ENCODE measurements around the gene LIMS1.
"Not testable (repeated sequence)": the region's sequence is repeated elsewhere in the genome, so short reads cannot be mapped to it uniquely, and the experiment has no call there.

Gene LIMS1

GRCh38 chr2:108547606-108548005 lies 13.3 kb downstream of the LIMS1 start:
- DNase-seq, result no peak
- in situ Hi-C loops (cut with MboI; ENCODE audit: low pct_unique_long_range_greater_than_20kb, low sequenced_read_pairs), result no loop called here

DNA sequence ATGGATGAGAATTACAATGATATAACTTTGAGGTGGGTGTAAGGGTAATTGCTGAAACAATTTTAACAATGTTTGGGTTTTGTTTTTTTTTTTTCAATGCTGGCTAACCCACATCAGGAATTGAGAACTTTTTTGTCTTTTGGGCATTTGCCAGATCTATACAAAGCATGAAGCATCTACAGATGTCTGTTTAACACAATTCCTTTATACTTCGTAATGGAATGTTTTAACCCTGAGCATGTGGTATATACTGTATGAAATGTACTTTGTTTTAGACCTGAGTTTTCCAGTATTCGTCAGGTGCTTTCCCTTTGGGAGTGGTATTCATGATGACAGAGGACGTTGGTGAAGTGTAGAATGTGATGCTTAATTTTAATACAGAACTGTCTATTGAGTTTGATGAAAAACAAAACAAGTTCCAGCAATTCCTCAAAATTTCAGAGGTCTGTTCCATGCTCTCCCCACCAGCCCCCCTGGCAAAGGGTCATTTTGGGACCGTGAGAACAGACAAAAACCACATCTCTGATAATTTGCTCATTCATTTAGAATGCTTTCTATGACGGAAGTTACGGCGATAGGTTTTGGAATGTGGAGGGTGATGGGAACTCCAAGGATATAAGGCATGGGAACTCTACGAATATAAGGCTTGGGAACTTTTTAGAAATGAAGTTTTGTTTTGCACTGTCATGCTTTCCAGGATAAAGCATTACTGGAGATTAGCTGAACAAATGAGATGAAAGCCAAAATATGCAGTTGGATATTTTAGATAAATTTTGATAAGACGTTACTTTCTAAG lies 14.1 kb downstream of the LIMS1 start:
- no peak for DNase-seq
- in situ Hi-C loops (cut with MboI; ENCODE audit: low pct_unique_long_range_greater_than_20kb, low sequenced_read_pairs), result no loop called here

DNA sequence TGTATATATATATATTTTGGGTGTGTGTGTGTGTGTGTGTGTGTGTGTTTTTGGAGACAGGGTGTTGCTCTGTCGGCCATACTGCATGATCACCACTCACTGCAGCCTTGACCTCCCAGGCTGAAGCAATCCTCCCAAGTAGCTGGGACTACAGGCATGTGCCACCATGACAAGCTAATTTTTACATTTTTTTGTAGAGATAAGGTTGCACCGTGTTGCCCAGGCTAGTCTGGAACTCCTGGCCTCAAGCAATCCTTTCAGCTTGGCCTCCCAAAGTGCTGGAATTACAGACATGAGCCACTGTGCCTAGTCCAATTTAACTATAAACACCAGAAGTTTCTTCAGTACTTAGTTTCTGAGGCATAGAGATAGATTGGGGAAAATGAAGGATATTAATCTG lies 18.3 kb downstream of the LIMS1 start:
- no peak for DNase-seq
- in situ Hi-C loops (cut with MboI; ENCODE audit: low pct_unique_long_range_greater_than_20kb, low sequenced_read_pairs), result no loop called here

DNA sequence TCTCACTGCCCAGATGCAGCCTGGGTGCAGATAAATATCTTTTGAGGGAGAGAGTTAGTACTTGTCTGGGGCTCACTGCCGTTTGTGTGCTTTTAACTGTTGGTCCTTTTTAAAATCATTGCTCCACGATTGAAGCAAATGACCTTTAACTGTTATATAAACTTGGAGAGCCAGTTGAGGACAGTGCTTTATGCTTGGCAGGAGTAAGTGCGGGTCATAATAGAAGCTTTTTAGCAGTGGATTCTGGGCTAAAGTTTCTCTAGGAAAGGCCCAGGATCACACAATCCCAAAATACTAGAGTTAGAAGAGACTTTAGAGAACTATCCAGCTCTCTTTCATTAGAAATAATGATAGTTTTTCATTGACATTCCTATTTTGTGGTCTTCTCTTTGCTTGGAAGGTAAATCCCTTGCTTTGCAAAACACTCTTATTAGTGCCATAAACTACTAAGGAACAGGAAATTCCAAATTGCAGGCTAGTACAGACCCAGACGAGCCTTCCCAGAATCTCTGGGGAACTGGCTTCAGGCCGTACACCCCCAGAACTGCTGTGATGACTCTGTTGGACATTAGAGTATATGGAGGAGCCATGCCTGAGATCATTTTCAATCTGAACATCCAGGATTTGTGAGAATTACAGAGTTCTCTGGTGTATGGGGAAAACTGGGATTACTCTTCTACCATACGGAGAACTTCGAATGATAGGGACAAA lies 19.1 kb downstream of the LIMS1 start:
- in situ Hi-C loops (cut with MboI; ENCODE audit: low pct_unique_long_range_greater_than_20kb, low sequenced_read_pairs), result no loop called here
- no peak for DNase-seq

DNA sequence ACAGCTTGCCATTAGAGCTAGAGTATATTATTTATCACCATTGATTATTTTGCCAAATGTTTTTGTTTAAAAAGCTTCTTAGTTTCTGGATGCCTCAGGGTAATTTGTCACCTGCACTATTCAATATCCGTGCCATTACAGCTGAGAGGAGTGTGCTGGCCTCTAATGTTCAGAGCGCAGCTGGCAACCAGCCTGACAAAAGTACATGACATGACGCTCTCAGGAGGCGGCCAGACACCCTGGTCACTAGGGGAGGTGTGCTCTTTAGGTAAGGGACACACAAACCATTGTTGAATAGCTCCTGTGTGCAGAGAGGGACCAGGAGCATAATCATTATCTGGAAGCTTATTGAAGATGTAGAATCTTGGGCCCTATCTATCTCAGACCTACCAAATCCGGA lies 20.3 kb downstream of the LIMS1 start:
- in situ Hi-C loops (cut with MboI; ENCODE audit: low pct_unique_long_range_greater_than_20kb, low sequenced_read_pairs), result no loop called here
- no peak for DNase-seq

DNA sequence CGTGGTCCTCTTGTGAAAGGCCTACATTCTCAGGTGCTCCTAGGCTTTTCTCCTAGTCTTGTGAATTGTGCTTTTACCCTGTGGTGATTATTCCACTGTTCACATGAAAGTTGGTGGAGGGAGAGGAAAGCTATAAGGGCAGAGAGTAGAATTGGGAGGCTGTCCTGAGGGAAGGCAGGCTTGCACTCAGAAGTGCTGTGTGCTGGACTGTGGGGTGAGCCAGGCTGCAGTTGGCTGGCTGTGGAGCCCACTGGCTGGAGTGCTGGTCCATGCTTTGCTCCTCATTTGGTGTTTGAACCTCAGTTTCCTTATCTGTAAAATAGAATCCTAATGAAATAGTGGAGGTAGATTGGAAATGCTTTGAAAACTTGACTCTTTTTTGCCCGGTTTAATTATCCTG lies 21.3 kb downstream of the LIMS1 start:
- DNase-seq, result no peak
- in situ Hi-C loops (cut with MboI; ENCODE audit: low pct_unique_long_range_greater_than_20kb, low sequenced_read_pairs), result no loop called here

DNA sequence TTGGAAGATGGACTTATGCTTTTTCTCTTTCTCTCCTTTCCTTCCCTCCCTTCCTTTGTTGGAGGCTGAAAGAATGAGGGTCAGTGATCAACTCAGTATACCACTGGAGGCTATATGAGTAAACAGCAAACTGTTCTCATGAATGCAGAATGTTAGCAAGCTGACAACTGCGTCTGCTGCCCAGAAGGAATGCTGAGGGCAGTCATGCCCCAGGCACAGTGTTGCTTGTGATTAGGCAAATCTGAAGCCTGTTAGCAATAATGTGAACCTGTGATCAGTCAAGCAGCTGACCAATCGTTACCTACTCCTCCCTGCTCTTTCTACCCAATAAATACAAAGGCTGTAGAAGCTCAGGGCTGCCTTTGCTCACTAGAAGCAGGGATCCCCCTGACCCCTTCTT lies 22.3 kb downstream of the LIMS1 start:
- in situ Hi-C loops (cut with MboI; ENCODE audit: low pct_unique_long_range_greater_than_20kb, low sequenced_read_pairs); DNase-seq: not testable (repeated sequence)

GRCh38 chr2:108560241-108560811 lies 26.1 kb downstream of the LIMS1 start:
- DNase-seq, result no peak
- in situ Hi-C loops (cut with MboI; ENCODE audit: low pct_unique_long_range_greater_than_20kb, low sequenced_read_pairs), result no loop called here

- in situ Hi-C loops (cut with MboI; ENCODE audit: low pct_unique_long_range_greater_than_20kb, low sequenced_read_pairs), result no loop called here
- DNase-seq, result no peak
Measured at GRCh38 chr2:108560895-108561530, 26.7 kb downstream of the LIMS1 start.

GRCh38 chr2:108562274-108562673 lies 28.0 kb downstream of the LIMS1 start:
- DNase-seq, result no peak
- in situ Hi-C loops (cut with MboI; ENCODE audit: low pct_unique_long_range_greater_than_20kb, low sequenced_read_pairs), result no loop called here

DNA sequence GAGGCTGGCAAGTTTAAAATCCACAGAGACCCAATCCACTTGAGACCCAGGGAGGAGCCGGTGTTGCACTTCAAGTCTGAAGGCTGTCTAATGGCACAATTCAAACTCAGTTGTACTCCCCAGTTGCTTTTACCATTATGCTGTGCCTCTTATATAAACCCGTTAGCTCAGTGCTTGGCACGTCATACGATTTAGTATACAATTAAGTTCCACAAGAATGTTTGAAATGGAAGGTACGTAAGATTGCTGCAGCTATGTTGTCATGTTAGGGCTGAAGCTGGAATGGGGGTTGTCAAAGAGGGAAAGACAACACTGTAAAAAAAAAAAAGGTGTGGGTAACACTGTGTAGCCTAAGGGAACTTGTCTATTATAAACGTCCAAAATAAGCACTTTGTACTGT lies 30.2 kb downstream of the LIMS1 start:
- in situ Hi-C loops (cut with MboI; ENCODE audit: low pct_unique_long_range_greater_than_20kb, low sequenced_read_pairs), result no loop called here
- DNase-seq, result no peak

- DNase-seq, result no peak
- in situ Hi-C loops (cut with MboI; ENCODE audit: low pct_unique_long_range_greater_than_20kb, low sequenced_read_pairs), result no loop called here
Measured at GRCh38 chr2:108565778-108566375, 31.6 kb downstream of the LIMS1 start.

DNA sequence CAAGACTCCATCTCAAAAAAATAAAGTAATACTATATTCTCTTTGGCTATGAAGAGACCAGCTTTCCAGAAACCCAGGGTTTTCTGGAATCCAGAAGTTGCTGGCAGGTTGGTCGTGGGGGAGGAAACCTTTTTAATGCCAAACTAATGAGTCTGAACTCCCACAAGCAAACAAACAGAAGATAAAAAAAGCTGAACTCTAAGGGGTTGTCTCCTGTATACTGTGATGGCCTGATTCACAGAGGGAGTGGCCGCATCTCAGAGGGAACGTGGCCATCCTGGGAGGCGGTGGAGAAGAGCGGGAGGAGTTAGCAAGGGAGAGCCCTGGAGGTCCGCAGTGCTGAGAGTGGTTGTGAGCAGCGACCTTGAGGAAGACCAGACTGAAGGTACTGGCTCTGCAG lies 36.1 kb downstream of the LIMS1 start:
- in situ Hi-C loops (cut with MboI; ENCODE audit: low pct_unique_long_range_greater_than_20kb, low sequenced_read_pairs), result no loop called here
- no peak for DNase-seq

DNA sequence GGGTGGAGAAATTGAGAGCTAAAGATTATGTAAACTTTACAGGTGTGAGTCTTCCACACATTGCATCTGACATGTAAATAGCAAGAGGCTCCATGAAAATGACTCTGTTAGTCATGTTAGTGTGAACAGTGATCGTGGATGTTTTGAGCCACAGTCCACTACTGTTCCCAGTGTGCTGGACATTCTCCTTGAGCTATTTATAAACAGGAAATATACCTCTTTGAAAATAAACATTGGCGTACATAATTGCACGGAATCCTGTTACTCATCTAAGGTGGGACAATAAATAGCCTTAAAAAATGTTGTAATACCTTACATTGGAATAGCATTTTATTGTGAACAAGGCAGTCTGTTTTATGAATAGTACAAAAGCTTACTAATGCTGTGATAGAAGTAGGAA lies 37.0 kb downstream of the LIMS1 start:
- in situ Hi-C loops (cut with MboI; ENCODE audit: low pct_unique_long_range_greater_than_20kb, low sequenced_read_pairs), result no loop called here
- DNase-seq, result no peak

- DNase-seq, result no peak
- in situ Hi-C loops (cut with MboI; ENCODE audit: low pct_unique_long_range_greater_than_20kb, low sequenced_read_pairs), result no loop called here
Measured at GRCh38 chr2:108573061-108573460, 38.8 kb downstream of the LIMS1 start.

DNA sequence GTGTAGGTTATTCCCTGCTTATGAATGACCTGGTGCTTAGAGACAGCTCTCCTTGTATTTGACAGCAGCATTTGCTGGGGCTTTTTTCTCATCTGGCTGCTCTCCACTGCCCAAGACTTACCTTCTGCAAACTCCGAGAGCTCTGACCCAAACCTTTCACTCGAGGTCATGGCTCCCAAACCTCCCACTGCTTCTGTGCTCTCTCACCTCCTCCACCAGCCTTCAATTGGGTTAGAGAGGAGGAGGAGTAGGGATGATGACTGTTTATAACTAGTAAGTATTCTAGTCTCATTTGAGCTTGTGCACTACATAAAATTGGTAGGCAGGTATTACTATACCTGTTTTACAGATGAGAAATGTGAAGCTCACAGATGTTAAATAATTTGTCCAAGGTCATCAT lies 40.1 kb downstream of the LIMS1 start:
- DNase-seq, result no peak
- in situ Hi-C loops (cut with MboI; ENCODE audit: low pct_unique_long_range_greater_than_20kb, low sequenced_read_pairs), result no loop called here

- in situ Hi-C loops (cut with MboI; ENCODE audit: low pct_unique_long_range_greater_than_20kb, low sequenced_read_pairs), result loop anchor here (25.0 kb wide), 1 partner anchor 213 kb away; no protein-coding TSS in a partner anchor
- no peak for DNase-seq
Measured at GRCh38 chr2:108575132-108575966, 41.1 kb downstream of the LIMS1 start.

GRCh38 chr2:108577099-108577498 lies 42.8 kb downstream of the LIMS1 start:
- no peak for DNase-seq
- in situ Hi-C loops (cut with MboI; ENCODE audit: low pct_unique_long_range_greater_than_20kb, low sequenced_read_pairs), result loop anchor here (25.0 kb wide), 1 partner anchor 215 kb away; no protein-coding TSS in a partner anchor

DNA sequence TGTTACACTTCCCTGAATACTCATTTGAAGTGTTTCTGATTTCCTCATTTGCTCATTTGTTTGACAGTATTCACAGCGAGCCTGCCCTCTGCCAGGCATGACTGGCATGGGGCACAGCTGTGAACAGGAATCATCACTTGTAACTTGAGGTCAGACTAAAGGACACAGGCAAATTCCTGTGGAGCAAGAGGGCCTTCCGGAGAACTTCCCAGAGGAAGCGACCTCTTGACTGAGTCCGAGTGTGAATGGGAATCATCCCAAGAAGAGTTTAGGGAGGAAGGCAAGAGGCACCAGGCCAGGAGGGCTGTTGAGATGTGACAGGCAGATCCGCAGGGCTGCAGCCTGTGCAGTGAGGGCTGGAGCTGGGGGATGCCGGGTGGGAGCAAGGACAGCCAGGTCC lies 45.4 kb downstream of the LIMS1 start:
- in situ Hi-C loops (cut with MboI; ENCODE audit: low pct_unique_long_range_greater_than_20kb, low sequenced_read_pairs), result loop anchor here (25.0 kb wide), 1 partner anchor 217 kb away; no protein-coding TSS in a partner anchor
- DNase-seq, result no peak
